HG02981 (cell line): ENCODE measurements around the gene SMIM24.

Experiments used
- ATAC-seq: cut with Tn5 transposase; IDR thresholded peaks from one replicate; pipeline ENCODE4 v1.9.1; 2021; ENCODE audit warnings: mild to moderate bottlenecking, moderate library complexity; ENCODE audit not compliant: unreplicated experiment

Gene SMIM24

DNA sequence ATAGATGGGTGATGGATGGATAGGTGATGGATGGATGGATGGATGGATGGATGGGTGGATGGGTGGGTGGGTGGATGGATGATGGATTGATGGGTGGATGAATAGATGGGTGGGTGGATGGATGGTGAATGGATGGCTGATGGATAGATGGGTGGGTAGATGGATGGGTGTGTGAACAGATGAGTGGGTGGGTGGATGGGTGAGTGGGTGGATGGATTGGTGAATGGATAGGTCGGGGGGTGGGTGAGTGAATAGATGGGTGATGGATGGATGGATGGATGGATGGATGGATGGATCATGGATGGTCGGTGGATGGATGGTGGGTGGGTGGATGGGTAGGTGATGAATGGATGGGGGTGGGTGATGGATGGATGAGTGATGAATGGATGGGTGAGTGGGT, 3.5 kb downstream of the SMIM24 start:
- ATAC-seq: no peak

DNA sequence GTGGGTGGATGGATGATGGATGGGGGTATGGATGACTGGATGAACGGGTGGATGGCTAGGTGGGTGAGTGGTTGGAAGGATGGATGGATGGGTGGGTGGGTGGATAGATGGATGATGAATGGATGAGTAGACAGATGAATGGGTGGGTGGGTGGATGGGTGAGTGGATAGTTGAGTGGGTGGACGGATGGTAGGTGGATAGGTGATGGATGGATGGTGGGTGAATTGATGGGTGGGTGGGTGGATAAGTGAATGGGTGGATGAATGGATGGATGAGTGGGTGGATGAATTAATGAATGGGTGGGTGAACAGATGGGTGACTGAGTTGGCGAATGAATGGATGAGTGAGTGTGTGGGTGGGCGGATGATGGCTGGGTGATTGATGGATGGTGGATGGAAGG, 4.9 kb downstream of the SMIM24 start:
- ATAC-seq: no peak

DNA sequence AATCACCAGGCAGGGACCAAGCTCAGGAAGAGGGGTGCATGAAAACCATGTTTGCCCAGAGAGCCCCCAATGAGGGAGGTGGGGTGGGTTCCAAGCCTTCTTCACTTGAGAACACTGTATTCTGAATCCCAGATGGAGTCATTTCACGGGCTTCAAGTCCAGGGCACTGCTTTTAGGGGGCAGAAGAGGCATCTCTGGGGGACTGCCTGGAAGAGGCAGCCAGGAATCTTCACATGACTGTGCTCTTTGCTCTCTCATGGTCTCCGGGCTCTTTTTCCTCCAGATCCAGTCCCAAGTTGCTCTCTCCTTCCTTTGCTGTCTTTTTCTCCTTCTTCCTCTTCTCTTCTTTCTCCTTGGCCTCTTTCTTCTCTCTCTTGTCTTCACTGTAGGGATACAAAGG, 5.7 kb downstream of the SMIM24 start:
- no peak for ATAC-seq

DNA sequence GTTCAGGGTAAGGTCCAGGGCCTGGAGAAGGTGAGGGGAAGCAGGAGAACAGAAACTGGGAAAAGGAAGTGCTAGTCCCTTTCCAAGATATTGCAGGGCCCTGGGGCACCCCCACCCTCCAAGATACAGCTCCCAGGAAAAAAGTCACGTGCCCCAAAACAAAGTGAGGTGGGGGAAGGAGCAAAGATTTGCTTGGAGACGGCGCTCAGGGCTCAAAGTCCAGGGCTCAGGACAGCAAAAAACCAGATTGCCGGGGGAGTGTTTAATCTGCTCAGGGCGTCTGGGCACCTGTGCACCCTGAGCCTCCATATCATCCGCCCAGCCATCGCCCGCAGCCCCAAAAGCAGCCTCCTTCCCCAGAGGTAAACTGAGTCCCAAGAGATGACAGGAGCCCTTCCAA, 6.3 kb downstream of the SMIM24 start:
- no peak for ATAC-seq

DNA sequence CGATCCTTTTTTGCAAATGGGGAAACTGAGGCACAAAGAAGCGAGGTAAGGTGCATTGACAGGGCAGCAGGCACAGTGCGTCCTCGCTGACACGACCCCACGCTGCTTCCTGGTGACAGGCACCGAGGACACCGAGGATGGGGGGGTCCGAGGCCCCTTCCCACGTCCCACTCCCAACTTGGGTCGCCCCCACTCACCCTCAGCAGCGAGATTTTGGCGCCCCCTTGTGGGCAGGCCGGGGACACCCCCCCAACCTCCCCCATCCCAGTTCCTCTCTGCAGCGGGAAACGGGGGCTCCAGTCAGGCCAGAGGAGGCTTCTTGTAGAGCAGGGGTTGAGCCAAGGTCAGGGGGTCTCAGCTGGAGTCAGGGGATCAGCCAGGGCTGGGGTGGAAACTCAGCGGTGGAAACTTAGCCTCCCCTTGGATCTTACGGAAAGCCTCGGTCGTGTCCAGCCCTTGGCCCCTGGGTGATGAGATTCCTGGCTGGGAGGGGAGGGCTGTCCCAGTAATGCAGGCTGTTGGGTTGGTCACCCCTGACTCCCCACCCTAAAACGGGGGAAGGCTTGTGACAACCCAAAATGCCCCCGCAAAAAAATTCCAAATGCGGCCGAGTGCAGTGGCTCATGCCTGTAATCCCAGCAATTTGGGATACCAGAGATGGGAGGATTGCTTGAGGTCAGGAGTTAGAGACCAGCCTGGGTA, 8.2 kb downstream of the SMIM24 start:
- ATAC-seq: no peak

DNA sequence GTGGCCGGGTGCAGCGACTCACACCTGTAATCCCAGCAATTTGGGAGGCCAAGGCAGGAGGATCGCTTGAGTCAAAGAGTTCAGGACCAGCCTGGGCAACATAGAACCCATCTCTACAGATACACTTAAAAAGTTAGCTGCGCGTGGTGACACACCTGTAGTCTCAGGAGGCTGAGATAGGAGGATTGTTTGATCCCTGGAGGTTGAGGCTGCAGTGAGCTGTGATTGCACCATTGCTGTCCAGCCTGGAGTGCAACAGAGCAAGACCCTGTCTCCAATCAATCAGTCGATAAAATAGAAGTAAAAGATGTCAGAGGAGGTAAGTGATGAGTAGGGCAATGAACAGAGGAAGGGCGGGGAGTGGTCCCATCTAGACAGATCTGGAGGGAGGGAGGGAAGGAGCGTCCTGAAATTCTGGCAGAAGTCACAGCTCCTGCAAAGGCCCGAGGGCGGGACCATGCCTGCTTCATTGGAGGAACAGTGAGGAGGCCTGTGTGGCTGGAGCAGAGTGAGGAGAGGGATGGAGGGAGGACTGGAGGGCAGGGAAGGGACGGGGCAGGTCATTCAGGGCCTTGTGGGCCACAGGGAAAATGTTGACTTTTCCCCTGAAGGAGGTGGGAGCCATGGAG, 9.7 kb downstream of the SMIM24 start:
- no peak for ATAC-seq

DNA sequence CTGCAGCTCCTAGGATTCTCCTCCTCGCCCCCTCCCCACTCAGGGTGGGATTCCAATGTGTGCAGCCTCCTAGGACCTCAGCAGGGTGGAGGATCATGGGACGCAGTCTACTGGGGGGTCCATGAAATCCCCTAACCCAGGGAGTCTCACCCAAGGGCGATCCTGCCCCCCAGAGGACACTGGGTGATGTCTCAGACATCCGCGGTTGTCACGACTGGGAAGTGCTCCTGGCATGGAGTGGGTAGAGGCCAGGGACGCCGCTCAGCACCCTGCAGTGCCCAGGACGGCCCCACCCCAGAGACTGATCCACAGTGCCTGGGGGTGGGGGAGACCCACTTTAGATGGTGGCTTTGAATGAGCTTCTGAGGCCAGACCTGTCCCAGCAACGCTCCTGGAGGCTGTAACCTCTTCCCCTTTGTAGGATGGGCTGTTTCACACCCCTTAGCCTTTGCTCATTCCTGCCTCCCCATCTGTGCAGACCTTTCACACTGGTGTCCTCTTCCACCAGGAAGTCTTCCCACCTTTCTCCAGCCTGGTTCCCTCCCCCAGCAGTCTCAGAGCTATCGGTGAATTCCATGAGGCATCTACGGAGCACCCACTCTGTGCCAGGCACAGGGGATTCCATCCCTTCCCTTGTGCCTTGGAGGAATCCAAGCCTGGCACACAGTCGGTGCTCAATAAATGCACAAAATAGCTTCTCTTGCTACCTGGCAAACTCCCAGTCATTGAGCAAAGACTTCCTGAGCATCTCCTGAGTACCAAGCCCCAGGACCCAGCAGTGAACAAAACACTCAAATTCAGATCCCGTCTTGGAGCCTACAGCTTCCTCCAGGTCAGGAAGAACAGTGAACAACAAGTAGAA, 10.5 kb downstream of the SMIM24 start:
- no peak for ATAC-seq

DNA sequence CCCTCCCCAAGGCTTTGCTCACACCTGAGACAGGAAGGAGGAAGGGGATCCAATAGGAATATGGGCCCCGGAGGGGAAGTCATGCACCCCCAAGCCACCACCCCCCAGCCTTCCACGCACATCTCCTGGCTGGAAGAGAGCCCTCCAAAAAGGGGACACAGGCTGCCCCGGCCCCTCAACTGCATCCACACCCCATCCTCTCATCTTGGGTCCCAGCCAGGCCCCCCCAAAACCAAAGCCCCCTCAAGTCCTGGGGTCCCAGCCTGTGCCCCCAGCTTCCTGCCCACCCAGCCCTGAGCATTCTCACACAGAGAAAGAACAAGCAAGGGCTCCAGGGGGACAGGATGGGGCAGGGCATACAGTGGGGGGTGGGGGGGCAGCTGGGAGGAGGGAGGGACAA, 12.1 kb downstream of the SMIM24 start:
- no peak for ATAC-seq

DNA sequence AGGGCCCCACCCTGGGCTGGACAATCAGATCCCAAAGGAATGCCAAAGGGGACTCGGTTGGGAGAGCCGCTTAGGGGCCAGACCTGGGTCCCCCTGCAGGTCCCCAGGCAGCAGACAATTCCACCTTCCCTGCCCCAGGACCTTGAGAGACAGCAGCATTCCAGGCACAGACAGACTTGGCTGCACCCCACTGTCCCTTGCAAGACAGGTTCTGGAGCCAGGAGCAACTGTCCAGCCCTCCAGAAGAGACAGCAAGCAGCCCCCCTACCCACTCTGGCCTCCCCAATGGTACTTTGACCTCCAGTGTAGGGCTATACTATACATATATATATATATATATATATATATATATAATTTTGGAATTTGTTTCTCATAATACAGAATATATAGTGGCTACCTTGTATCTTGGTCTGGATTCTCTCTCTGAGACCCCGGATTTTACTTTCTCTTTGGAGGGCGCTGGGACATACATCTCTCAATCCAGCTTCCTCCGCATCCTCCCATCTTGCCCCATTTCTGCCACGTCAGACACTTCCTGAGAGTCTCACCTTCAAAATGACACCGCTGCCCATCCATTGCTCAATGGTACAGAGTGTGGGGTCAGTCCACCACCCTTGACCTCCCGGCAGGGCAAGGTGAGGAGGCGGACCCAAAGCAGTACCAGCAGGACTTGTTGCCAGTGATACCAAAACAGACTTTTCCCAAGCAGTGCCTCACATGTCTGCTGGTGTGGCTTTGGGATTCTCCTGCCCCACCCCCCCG, 12.7 kb downstream of the SMIM24 start:
- ATAC-seq: no peak

DNA sequence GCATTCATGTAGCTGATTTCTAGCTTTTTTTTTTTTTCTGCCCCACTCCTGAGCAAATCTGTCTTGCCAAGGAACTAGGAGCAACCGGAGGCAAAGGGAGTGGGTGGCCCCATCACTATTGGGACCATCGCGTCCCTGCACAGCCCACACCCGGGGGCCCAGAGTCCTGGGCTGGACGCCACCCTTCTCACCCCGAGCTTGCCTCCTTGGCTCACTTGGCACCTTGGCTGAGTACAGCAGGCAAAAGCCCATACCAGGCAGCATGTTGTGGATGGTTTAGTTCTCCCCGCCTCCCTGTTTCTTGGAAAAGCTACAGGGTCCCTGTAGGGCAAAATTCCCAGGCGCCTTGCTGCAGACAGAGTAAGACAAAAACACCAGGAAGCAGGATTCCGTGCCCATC, 13.7 kb downstream of the SMIM24 start:
- no peak for ATAC-seq

DNA sequence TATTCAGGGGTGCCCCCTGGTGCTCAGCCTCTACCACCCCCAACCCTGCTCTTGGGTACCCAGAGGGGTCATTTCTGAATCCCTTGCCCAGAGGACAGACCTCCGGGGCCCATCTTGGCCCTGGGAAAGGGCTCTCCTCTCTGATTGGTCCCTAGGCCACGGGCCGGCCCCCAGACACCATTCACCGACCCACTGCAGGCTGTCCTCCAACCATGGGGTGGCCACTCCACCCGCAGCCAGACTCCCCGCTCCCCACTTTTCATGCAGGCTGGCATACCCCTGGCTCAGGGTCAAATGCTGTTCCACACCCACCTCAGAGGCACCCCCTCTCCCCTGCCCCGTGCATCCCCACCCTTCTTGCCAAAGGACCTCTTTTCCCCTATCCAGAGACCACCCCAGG, 14.8 kb downstream of the SMIM24 start:
- ATAC-seq: no peak

DNA sequence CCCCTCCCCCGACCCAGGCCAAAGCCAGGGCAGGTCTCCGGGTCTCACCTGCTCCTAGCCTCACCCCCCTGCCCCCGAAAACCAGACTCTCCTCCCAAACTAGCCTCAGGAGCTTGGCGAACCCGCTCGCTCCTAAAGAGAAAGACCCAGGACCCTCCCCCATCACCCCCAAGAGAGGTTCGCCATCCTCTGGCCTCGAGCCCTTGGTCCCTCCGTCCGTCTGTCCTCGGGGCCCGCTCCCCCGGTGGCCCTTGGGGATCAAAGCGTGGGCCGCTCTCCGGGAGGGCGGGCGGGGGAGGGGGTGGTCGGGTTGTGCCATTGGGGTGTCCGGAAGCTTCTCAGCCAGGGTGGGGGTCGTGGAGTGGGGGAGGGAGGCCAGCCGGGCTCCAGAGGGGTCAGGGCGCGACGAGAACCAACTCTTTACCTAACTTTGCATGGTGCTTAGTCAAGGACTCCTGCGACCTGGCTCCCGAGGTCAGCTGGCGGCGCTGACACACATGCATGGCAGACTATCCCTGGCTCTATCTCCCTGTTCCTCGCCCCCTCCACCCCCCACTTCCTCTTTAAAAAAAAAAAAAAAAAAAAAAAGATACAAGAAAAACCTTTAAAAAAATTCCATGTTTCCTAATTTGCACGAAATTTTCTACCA, 15.6 kb downstream of the SMIM24 start:
- no peak for ATAC-seq

DNA sequence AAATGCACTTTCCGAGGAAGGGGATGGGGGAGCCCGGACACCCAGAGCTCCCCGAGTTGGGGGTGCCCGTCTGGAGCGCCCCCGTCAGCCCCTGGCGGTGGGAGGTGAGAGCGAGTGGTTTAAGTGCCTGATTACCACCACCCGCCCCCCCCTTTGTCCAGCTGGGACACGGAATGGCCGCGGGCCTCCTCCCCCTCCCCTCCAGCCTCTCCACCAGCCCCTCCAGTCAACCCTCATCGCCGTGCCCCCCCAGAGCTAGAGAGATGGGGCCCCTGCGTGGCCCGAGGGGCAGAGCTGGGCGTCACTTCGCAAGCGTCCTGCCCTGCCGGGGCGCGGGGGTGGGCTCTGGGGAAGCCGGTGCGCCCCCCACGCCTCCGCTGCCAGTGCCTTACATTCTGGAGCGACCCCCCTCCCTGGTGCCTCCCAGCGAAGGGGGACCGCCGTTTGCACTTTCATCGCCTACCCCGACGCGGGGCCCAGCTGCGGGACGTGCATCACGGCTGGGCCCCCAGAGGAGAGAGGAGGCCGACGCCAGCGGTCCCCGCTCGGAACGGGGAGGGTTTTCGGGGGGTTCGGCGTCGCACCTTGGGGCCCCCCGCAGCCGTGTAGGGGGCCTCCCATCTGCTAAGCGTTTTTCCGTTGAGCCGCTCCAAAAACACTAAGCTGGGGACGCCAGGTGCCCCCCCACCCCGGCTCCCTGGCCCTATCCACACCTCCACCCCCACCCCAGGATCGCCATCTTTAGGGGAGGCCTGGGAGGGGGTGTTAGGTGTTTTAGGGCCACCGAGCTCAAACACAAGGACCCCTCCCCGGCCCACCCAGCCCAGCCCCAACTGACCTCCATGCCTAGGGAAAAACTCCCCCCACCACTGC, 16.4 kb downstream of the SMIM24 start:
- no peak for ATAC-seq

DNA sequence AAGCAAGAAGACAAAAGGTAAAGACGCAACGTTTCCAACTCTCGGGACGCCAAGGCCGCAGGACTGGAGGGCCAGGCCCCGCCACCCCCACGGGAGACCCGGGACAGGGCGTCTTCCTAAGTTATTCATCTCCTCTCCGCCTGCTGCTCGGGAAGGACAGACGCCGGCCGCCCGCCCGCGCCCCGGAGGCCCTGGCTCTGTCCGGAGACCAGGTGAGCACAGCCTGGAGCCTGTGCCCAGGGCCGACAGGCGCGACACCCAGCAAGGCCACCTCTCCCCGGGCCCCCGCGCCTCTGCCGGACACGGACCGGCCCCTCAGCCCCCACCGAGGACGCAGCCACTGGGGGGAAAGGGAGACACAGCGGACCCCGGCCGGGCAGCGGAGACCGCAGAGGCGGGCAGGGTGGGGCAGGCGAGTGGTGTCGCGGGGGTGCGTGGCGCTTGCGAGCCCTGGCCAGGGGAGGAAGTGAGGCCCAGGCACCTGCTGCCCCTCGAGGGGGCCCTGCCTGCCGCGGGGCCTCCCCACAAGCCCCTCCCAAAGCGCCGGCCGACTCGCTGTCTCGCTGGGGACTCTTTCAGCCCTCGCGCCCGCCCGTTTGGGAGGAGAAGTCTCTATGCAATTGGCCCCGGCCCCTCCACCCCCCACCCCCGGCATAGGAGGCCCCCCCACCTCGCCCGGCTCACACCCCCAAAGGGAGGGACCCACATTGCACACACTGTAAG, 17.2 kb downstream of the SMIM24 start:
- ATAC-seq: no peak

DNA sequence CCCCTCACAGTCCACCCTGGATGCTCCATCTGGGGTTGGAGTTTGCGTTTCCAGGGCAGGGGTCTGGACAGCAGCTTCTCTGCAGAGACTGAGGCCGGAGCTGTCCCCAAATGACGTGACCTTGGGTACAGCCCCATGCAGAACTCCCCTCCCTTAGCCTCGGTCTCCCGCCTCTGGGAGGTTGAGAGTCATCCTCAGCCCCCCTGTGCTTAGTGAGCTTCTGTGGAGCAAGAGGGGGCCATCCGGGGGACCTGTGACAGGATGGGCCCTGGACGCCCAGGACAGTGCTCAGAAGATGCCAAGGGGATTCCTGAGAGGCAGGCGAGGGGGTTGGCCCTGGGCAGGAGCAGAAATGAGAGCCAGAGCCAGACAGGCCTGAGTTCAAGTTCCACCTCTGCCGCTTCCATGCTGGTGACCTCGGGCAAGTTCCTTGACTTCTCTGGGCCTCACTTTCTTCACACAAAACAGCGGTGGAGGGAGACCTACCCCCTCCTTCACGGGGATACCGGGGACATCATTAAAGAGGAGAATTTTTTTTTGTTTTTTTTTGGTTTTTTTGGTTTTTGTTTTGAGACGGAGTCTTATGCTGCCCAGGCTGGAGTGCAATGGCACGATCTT, 20.3 kb downstream of the SMIM24 start:
- no peak for ATAC-seq

DNA sequence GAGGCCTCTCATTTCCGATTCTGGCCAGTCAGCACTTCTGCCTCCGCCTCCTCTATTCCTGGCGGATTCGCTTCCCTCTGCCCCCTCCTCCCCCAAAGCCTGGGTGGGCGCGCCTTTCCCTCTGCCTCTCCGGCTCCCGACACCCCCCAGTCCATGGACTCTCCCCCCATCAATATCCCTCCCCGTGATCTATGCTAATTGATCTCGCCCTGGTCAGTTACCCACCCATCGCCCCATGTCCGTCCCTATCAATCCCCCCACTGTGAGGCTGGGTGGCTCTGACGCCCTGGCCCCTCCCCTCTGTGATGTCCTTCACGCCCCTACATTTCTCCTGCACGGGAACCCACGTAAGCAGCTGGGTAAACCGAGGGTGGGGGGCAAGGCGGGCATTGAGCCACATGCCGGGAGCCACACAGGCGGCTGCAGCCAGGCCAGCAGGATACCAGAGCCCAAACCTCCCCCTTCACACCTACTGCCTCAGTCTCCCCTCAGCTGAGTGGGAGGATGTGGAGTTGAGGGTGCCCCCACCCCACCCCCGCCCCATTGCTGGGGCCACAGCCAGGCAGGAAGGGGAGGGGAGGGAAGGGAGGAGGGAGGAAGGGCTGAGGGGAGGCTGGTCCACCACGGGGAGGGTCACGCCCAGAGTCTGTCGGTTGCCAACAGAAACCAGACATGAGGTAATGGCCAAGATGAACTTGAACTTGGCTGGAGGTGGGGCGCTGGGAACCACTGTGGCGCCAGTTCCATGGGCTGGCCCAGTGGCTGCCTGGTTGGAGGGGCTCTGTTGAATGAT, 21.0 kb downstream of the SMIM24 start:
- no peak for ATAC-seq

DNA sequence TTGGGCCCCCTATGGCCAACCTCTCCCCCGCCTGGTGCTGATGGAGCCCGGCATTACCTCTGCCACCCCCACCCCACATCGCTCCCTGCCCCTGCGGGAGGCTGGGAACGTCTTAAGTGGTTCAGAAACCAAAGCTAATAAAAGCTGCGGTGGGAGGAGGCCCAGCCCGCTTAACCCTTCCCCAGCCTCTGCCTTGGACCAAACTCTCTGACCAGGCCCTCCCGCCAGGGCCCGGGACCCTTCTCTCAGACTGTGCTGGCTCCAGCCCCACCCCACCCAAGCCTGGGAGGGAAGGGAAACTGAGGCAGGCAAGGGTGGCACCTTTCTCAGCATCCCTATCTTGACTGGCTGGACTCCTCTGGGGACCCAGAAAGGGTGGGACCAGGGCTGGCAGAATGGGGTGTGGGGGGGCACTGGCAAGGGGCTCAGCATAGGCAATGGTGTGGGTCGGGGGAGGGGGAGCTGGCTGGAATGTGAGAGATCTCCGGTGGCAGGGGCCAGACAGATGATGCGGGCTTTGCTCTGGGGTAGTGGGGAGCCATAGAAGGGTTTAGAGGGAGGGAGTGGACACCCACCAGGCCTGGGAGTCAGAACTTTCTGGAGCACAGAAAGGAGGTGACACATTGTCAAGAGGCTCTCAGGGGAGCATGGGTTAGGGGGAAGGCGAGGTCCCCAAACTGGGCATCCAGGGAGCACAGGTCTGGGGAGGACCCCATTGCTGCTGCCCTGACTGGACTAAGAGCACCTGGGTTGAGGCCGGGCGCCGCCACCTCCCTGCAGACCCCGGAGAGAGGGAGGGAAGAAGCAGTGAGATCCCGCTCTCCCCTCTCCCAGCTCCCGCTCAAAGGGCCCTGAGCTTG, 21.9 kb downstream of the SMIM24 start:
- no peak for ATAC-seq
